GM12892 (cell line): ENCODE data around the gene NKX6-2.

Experiments used
- POLR2A ChIP-seq: IDR thresholded peaks from 2 replicates; pipeline ENCODE4 v1.6.1; 2011; ENCODE audit warnings: low read depth, low read length, control low read depth
- POLR2AphosphoS5 ChIP-seq: IDR thresholded peaks from 2 replicates; pipeline ENCODE4 v1.6.1; 2011; ENCODE audit warnings: low read depth, low read length, control low read depth
- TAF1 ChIP-seq: IDR thresholded peaks from 2 replicates; pipeline ENCODE4 v1.6.1; 2011; ENCODE audit warnings: low read depth, mild to moderate bottlenecking, control low read depth, low read length, borderline replicate concordance

DNA sequence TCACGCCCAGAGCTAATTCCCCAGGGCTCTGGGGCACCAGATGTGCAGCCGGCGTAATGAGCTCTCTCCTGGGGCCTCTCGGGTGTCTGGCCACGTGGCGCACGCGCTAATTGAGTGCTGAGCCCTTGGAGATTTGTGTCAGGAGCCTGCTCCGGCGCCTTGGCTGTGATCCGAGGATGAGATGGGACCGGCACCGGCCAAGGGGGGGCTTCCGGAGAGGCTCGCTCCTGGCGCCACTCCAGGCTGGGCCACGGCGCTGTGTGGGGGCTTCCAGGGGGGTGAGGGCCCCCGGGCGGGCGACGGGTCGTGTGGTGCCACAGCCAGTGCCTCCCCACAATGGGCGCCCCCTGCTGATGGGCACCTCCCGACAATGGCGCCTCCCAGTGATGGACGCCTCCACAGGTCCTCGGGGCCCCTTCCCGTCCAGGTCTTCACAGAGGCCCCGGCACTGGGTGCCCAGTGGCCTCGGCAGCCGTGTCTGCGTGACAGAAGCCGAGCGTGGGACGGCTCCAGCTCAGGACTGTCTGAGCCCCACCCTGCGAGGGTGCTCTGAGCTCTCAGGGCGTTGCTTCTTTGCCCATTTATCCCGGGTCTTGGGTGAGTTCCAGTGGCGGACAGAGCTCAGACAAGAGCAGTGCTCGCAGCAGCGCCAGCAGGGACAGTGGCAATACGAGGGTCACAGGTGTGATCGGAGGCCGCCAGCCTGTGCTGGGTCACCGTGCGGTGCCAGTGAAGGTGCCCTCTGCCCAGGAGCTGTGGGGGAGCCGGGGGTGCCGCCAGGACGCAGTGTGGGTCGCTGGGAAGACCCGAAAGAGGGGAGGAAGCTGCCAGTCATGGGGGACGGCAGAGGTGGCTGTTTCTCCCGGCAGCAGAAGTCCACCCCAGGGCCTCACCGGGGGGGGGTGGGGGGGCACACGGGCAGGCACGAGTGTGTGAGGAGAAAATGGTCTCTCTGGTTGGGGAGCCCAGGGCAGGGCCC lies 8.2 kb upstream of the NKX6-2 start:
- TF ChIP-seq POLR2A (no peak), POLR2AphosphoS5 (no peak), TAF1 (no peak)
